ENCODE measurements around the gene NFKB1.

- no peak for TF ChIP-seq CTCF (IDR thresholded peaks at IDR 0.05)
- TF ChIP-seq POLR2A (IDR thresholded peaks at IDR 0.05) = no peak
These were observed 68.0 kb downstream of the NFKB1 start for GRCh38 chr4:102569200-102569599.
